Measurements from ENCODE around the gene TRAF3.

- TF ChIP-seq POLR2AphosphoS5 (IDR thresholded peaks at IDR 0.05) (no peak), CTCF (IDR thresholded peaks at IDR 0.05 in 8 of 11, conservative IDR thresholded peaks at IDR 0.05 in 3 of 11) (no peak)
These were observed 43.9 kb upstream of the TRAF3 start for GRCh38 chr14:102733326-102733725.

Measured in spleen (tissue), 7 donors.